ENCODE data around the gene DGKH. TPM values are rescaled to one million over a fixed set of nuclear protein-coding genes. Genes with fewer than 3 reads are reported as not detected.
A peak's percentile ranks its signal among the peaks of the same experiment; 100 is the strongest.

Gene DGKH
- total and polyA plus RNA-seq, 10 of the 15 experiments (the other 5 are each of a cell fraction or from before 2014, with no cell fraction given) = 1.3 to 15.2 (median 7.3) TPM

GRCh38 chr13:42039946-42040729 lies 8.3 kb upstream of the DGKH start:
- CTCF ChIA-PET = interaction anchor here (0.6 to 3.5 kb wide), 4 partner anchors 74 to 372 kb away, joined by 3 to 14 read pairs (median 9); no protein-coding TSS in a partner anchor
- POLR2A ChIA-PET = no interaction called here
- Histone ChIP-seq H3K27ac (ENCODE audit: control insufficient read depth, insufficient read depth) (peak overlapping the region; percentile 76), H3K79me2 (ENCODE audit: control insufficient read depth, insufficient read depth, low read length) (peaks cover 29% of the 10 kb centered on the region), H3K4me3 (peak overlapping the region; percentile 88), H3K9ac (ENCODE audit: control insufficient read depth, insufficient read depth, low read length) (peak overlapping the region; percentile 81), H3K9me3 (replicated peaks; ENCODE audit: control insufficient read depth, insufficient read depth, low read length) (peaks cover 2% of the 10 kb centered on the region; the same call in 2 of the 3 replicates), H2AFZ (ENCODE audit: control insufficient read depth, low read depth, low read length) (peak overlapping the region; percentile 57), H3K27me3 (replicated peaks in 1 of 2; ENCODE audit: control insufficient read depth in 2 of 2, insufficient read depth in 2 of 2, low read length in 1 of 2) (no peaks in the 10 kb centered on the region), H3K36me3 (ENCODE audit: control insufficient read depth in 2 of 2, insufficient read depth in 2 of 2, low read length in 1 of 2) (no peaks in the 10 kb centered on the region), H3K4me1 (ENCODE audit: control insufficient read depth, insufficient read depth, low read length) (no peaks in the 10 kb centered on the region; the same call in 1 of the 2 replicates), H4K20me1 (ENCODE audit: control insufficient read depth, insufficient read depth) (no peaks in the 10 kb centered on the region), H3K4me2 (ENCODE audit: control insufficient read depth, insufficient read depth) (peak overlapping the region; percentile 71)
- under 1% methylated on average over 59 of the region's 91 CpGs for WGBS (ENCODE audit: insufficient coverage, insufficient replicate concordance, low lambda C conversion rate, missing lambda C conversion rate)
- DNase-seq (ENCODE audit: low read depth, low spot score) (peak; percentile 25), ATAC-seq (peak; percentile 82), FAIRE-seq (no peak)
- BruUV-seq (replicated peaks) = TSS peak; percentile 84
- RAD21 ChIA-PET (ENCODE audit: unreplicated experiment) = no interaction called here
- in situ Hi-C loops (cut with MboI) = loop anchor here (5.0 kb wide), 1 partner anchor 123 kb away; no protein-coding TSS in a partner anchor
- SMC1A ChIA-PET (ENCODE audit: uncharacterized antibody, unreplicated experiment) = interaction anchor here (1.6 to 3.2 kb wide), 2 partner anchors 13 to 77 kb away, joined by 4 to 8 read pairs; no protein-coding TSS in a partner anchor
- intact Hi-C loops (cut with micrococcal nuclease; ENCODE audit: unreplicated experiment) = loop anchor here (2.0 to 10.0 kb wide), 2 partner anchors 79 to 235 kb away; partner anchors contain the start of genes AKAP11 and VWA8
- TF ChIP-seq PML (IDR thresholded peaks at IDR 0.05; ENCODE audit: low read length) (peak; percentile 84; the same call in 1 of the 2 replicates), RB1 (IDR thresholded peaks at IDR 0.05; ENCODE audit: borderline replicate concordance) (peak; percentile 75; the same call in 1 of the 2 replicates), IKZF2 (IDR thresholded peaks at IDR 0.05) (no peak), HDGF (IDR thresholded peaks at IDR 0.05) (no peak), TARDBP (IDR thresholded peaks at IDR 0.05; ENCODE audit: borderline replicate concordance) (0 out of 2 replicates have a peak, but pooled peaks have one; percentile 5), SREBF1 (IDR thresholded peaks at IDR 0.05; ENCODE audit: low read length) (no peak), MTA2 (IDR thresholded peaks at IDR 0.05; ENCODE audit: low read depth) (no peak), YY1 (IDR thresholded peaks at IDR 0.05; ENCODE audit: low read depth, low read length) (peak; percentile 70), CHD2 (IDR thresholded peaks at IDR 0.05; ENCODE audit: borderline replicate concordance, low read depth, low read length) (0 out of 2 replicates have a peak, but pooled peaks have one; percentile 24), STAT3 (IDR thresholded peaks at IDR 0.05; ENCODE audit: low read depth, low read length) (no peak), IKZF1 (conservative IDR thresholded peaks at IDR 0.05) (peak; percentile 87), IRF5 (IDR thresholded peaks at IDR 0.05; ENCODE audit: borderline replicate concordance) (no peak), SIN3A (IDR thresholded peaks at IDR 0.05; ENCODE audit: low read depth, low read length) (0 out of 2 replicates have a peak, but pooled peaks have one; percentile 49), PBX3 (IDR thresholded peaks at IDR 0.05; ENCODE audit: insufficient replicate concordance, low read depth, low read length) (no peak), CHD1 (IDR thresholded peaks at IDR 0.05; ENCODE audit: low read depth, low read length) (no peak), MXI1 (IDR thresholded peaks at IDR 0.05; ENCODE audit: low read depth, low read length) (0 out of 2 replicates have a peak, but pooled peaks have one; percentile 54), LARP7 (IDR thresholded peaks at IDR 0.05) (peak; percentile 80; the same call in 1 of the 2 replicates)
- TF ChIP-seq, protein P1, sequence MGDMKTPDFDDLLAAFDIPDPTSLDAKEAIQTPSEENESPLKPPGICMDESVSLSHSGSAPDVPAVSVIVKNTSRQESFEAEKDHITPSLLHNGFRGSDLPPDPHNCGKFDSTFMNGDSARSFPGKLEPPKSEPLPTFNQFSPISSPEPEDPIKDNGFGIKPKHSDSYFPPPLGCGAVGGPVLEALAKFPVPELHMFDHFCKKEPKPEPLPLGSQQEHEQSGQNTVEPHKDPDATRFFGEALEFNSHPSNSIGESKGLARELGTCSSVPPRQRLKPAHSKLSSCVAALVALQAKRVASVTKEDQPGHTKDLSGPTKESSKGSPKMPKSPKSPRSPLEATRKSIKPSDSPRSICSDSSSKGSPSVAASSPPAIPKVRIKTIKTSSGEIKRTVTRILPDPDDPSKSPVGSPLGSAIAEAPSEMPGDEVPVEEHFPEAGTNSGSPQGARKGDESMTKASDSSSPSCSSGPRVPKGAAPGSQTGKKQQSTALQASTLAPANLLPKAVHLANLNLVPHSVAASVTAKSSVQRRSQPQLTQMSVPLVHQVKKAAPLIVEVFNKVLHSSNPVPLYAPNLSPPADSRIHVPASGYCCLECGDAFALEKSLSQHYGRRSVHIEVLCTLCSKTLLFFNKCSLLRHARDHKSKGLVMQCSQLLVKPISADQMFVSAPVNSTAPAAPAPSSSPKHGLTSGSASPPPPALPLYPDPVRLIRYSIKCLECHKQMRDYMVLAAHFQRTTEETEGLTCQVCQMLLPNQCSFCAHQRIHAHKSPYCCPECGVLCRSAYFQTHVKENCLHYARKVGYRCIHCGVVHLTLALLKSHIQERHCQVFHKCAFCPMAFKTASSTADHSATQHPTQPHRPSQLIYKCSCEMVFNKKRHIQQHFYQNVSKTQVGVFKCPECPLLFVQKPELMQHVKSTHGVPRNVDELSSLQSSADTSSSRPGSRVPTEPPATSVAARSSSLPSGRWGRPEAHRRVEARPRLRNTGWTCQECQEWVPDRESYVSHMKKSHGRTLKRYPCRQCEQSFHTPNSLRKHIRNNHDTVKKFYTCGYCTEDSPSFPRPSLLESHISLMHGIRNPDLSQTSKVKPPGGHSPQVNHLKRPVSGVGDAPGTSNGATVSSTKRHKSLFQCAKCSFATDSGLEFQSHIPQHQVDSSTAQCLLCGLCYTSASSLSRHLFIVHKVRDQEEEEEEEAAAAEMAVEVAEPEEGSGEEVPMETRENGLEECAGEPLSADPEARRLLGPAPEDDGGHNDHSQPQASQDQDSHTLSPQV (IDR thresholded peaks at IDR 0.05) = no peak
